CD4-positive, CD25-positive, alpha-beta regulatory T cell (primary cell): ENCODE measurements around the gene FGG. TPM values are rescaled to one million over a fixed set of nuclear protein-coding genes. Genes with fewer than 3 reads are reported as not detected.
"Not testable (repeated sequence)": the region's sequence is repeated elsewhere in the genome, so short reads cannot be mapped to it uniquely, and the experiment has no call there.

Source experiments
- ATAC-seq, 2 donors: fragments of 150-1000 bp; cut with Tn5 transposase; one replicate each; pipeline ENCODE4 v1.10.0; 2021; ENCODE audit warnings: low read depth in 2 of 2, moderate number of reproducible peaks in 2 of 2, moderate library complexity in 1 of 2
- DNase-seq, 3 donors: peaks; one replicate each; pipeline versions ENCODE4 v3.0.0 to v3.0.0-alpha.2; 2012 to 2022; ENCODE audit warnings: mixed read lengths in 1 of 3
- H3K27ac ChIP-seq: one replicate; pipeline ENCODE4 v1.7.0; 2013; ENCODE audit warnings: mild to moderate bottlenecking, low read length; ENCODE audit not compliant: insufficient read depth, poor library complexity, severe bottlenecking
- H3K27me3 ChIP-seq: one replicate; pipeline ENCODE4 v1.7.0; 2013; ENCODE audit warnings: low read length; ENCODE audit not compliant: control insufficient read depth, insufficient read depth
- H3K36me3 ChIP-seq: one replicate; pipeline ENCODE4 v1.7.0; 2013; ENCODE audit warnings: mild to moderate bottlenecking, low read length, moderate library complexity; ENCODE audit not compliant: control insufficient read depth, insufficient read depth
- H3K4me1 ChIP-seq: 2 replicates; pipeline ENCODE4 v1.7.0; 2013; ENCODE audit warnings: mild to moderate bottlenecking, low read length; ENCODE audit not compliant: insufficient read depth, control insufficient read depth, poor library complexity, severe bottlenecking
- H3K4me3 ChIP-seq: one replicate; pipeline ENCODE4 v1.7.0; 2013; ENCODE audit warnings: low read depth, mild to moderate bottlenecking, low read length, moderate library complexity
- H3K9me3 ChIP-seq, 2 experiments: 1 replicate in 1 of 2; 2 replicates in 1 of 2; pipeline ENCODE4 v1.7.0; 2013; ENCODE audit warnings: low read length in 2 of 2, mild to moderate bottlenecking in 1 of 2, moderate library complexity in 1 of 2; ENCODE audit not compliant: control insufficient read depth in 2 of 2
- H3K27ac Mint-ChIP-seq, 3 donors: one replicate each; pipeline ENCODE4 v1.8.0; 2020 to 2022; ENCODE audit warnings: mild to moderate bottlenecking in 3 of 3, mixed read lengths in 3 of 3, moderate library complexity in 2 of 3
- H3K27me3 Mint-ChIP-seq: one replicate; pipeline ENCODE4 v1.8.0; 2022; ENCODE audit warnings: mild to moderate bottlenecking, mixed read lengths
- H3K36me3 Mint-ChIP-seq: one replicate; pipeline ENCODE4 v1.8.0; 2020; ENCODE audit warnings: mixed read lengths
- H3K4me1 Mint-ChIP-seq, 4 donors: one replicate each; pipeline ENCODE4 v1.8.0; 2020 to 2022; ENCODE audit warnings: mixed read lengths in 4 of 4, mild to moderate bottlenecking in 1 of 4
- H3K4me3 Mint-ChIP-seq, 4 donors: one replicate each; pipeline ENCODE4 v1.8.0; 2020 to 2022; ENCODE audit warnings: mild to moderate bottlenecking in 4 of 4, mixed read lengths in 4 of 4, moderate library complexity in 3 of 4
- H3K9me3 Mint-ChIP-seq, 7 donors: one replicate each; pipeline ENCODE4 v1.8.0; 2020 to 2022; ENCODE audit warnings: mixed read lengths in 7 of 7, mild to moderate bottlenecking in 3 of 7, moderate library complexity in 2 of 7
- polyA plus RNA-seq, 4 donors: library from polyadenylated mRNA; unstranded; fragments of 300-500 nt; fragmentation: Illumina TruSeq; gene quantifications; one replicate each; pipeline ENCODE4 v1.2.3, GENCODE V29; 2021
- total RNA-seq: library from RNA; stranded (reverse); gene quantifications from one replicate; pipeline ENCODE4 v1.2.3, GENCODE V29; 2022

The FGG gene
- total and polyA plus RNA-seq, 5 donors from 2014 or later: not detected

- DNase-seq: no peak
- Mint-ChIP-seq H3K27me3 (peaks cover 7% of the 10 kb centered on the region), H3K36me3 (no peaks in the 10 kb centered on the region), H3K4me1 (no peaks in the 10 kb centered on the region), H3K9me3 (peaks cover 0 to 7% (median 0%) of the 10 kb centered on the region in 7 donors), H3K4me3 (no peak overlapping the region), H3K27ac (no peak overlapping the region)
- Histone ChIP-seq H3K9me3 (no peaks in the 10 kb centered on the region), H3K36me3 (no peaks in the 10 kb centered on the region), H3K27me3 (peaks cover 6% of the 10 kb centered on the region), H3K4me1 (no peaks in the 10 kb centered on the region), H3K27ac (no peak overlapping the region), H3K4me3 (no peak overlapping the region)
- no peak for ATAC-seq
Measured at GRCh38 chr4:154597798-154598774, 14.4 kb downstream of the FGG start.

DNA sequence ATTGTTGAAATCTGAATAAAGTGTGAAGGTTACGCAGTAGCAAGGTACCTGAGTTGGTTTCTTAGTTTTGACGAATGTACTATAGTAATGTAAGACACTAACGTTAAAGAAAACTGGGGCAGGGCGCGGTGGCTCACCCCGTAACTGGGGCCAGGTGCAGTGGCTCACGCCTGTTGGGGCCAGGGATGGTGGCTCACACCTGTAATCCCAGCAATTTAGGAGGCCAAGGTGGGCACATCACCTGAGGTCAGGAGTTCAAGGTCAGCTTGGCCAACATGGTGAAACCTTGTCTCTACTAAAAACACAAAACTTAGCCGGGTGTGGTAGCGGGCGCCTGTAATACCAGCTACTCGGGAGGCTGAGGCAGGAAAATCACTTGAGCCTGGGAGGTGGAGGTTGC, 15.2 kb downstream of the FGG start:
- not testable (repeated sequence) for H3K4me1 Mint-ChIP-seq, DNase-seq, H3K36me3 Mint-ChIP-seq, H3K4me1 ChIP-seq, ATAC-seq, H3K4me3 ChIP-seq, H3K27me3 ChIP-seq, H3K27ac Mint-ChIP-seq, H3K36me3 ChIP-seq, H3K4me3 Mint-ChIP-seq, H3K9me3 Mint-ChIP-seq, H3K27me3 Mint-ChIP-seq, H3K27ac ChIP-seq, H3K9me3 ChIP-seq

DNA sequence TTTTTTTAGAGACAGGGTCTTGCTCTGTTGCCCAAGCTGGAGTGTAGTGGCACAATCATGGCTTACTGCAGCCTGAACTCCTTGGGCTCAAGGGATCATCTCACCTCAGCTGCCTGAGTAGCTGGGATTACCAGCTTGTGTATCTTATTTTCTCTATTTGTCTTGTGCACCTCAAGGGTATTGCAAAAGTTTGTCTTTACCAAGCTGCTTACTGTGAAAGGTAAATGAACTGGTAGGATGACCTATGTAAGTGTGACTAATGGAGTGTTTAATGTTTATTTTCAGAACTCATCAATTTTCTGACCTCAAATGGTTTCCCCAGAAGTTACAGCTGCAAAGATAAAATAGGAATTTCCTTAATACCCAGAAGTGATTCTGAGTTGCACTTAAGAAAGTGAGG, 16.6 kb downstream of the FGG start:
- Mint-ChIP-seq H3K9me3 (peaks cover 0 to 4% (median 0%) of the 10 kb centered on the region in 7 donors), H3K4me1 (no peaks in the 10 kb centered on the region), H3K27ac (no peak overlapping the region), H3K36me3 (no peaks in the 10 kb centered on the region), H3K27me3 (peaks cover 7% of the 10 kb centered on the region), H3K4me3 (no peak overlapping the region)
- Histone ChIP-seq H3K4me3 (no peak overlapping the region), H3K4me1 (no peaks in the 10 kb centered on the region), H3K27ac (no peak overlapping the region), H3K36me3 (no peaks in the 10 kb centered on the region), H3K9me3 (no peaks in the 10 kb centered on the region), H3K27me3 (peaks cover 3% of the 10 kb centered on the region)
- DNase-seq (no peak), ATAC-seq (no peak)

DNA sequence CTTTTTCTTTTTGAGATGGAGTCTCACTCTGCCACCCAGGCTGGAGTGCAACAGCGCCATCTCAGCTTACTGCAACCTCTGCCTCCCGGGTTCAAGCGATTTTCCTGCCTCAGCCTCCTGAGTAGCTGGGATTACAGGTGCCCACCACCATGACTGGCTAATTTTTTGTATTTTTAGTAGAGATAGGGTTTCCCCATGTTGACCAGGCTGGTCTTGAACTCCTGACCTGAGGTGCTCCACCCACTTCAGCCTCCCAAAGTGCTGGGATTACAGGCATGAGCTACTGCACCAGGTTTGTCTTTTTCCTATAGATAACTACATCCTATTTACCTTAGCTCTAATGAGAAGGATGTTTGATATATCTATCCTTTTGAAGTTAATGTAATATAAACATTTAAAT, 18.1 kb downstream of the FGG start:
- H3K9me3 Mint-ChIP-seq, H3K4me1 ChIP-seq, H3K27me3 ChIP-seq, DNase-seq, H3K27me3 Mint-ChIP-seq, H3K36me3 Mint-ChIP-seq, H3K4me3 ChIP-seq, H3K9me3 ChIP-seq, H3K4me3 Mint-ChIP-seq, H3K27ac ChIP-seq, H3K27ac Mint-ChIP-seq, ATAC-seq, H3K4me1 Mint-ChIP-seq, H3K36me3 ChIP-seq: not testable (repeated sequence)

GRCh38 chr4:154593868-154594267, 18.6 kb downstream of the FGG start:
- H3K27me3 ChIP-seq: peaks cover 3% of the 10 kb centered on the region
- Mint-ChIP-seq H3K27me3 (peaks cover 7% of the 10 kb centered on the region), H3K4me3 (no peak overlapping the region), H3K4me1 (no peaks in the 10 kb centered on the region), H3K9me3 (peaks cover 0 to 2% (median 0%) of the 10 kb centered on the region in 7 donors), H3K27ac (no peak overlapping the region), H3K36me3 (no peaks in the 10 kb centered on the region)
- H3K4me3 ChIP-seq: no peak overlapping the region
- no peaks in the 10 kb centered on the region for H3K4me1 ChIP-seq
- ATAC-seq (no peak), DNase-seq (no peak)
- no peak overlapping the region for H3K27ac ChIP-seq
- H3K9me3 ChIP-seq: no peaks in the 10 kb centered on the region
- H3K36me3 ChIP-seq: no peaks in the 10 kb centered on the region

- Mint-ChIP-seq H3K4me3 (no peak overlapping the region), H3K36me3 (no peaks in the 10 kb centered on the region), H3K27ac (no peak overlapping the region), H3K4me1 (no peaks in the 10 kb centered on the region), H3K27me3 (peaks cover 2% of the 10 kb centered on the region), H3K9me3 (peaks cover 0 to 2% (median 0%) of the 10 kb centered on the region in 7 donors)
- no peak overlapping the region for H3K27ac ChIP-seq
- H3K4me3 ChIP-seq: no peak overlapping the region
- no peaks in the 10 kb centered on the region for H3K9me3 ChIP-seq
- H3K36me3 ChIP-seq: no peaks in the 10 kb centered on the region
- peaks cover under 1% of the 10 kb centered on the region for H3K27me3 ChIP-seq
- H3K4me1 ChIP-seq: no peaks in the 10 kb centered on the region
- ATAC-seq (no peak), DNase-seq (no peak)
Measured at GRCh38 chr4:154591890-154592289, 20.6 kb downstream of the FGG start.

DNA sequence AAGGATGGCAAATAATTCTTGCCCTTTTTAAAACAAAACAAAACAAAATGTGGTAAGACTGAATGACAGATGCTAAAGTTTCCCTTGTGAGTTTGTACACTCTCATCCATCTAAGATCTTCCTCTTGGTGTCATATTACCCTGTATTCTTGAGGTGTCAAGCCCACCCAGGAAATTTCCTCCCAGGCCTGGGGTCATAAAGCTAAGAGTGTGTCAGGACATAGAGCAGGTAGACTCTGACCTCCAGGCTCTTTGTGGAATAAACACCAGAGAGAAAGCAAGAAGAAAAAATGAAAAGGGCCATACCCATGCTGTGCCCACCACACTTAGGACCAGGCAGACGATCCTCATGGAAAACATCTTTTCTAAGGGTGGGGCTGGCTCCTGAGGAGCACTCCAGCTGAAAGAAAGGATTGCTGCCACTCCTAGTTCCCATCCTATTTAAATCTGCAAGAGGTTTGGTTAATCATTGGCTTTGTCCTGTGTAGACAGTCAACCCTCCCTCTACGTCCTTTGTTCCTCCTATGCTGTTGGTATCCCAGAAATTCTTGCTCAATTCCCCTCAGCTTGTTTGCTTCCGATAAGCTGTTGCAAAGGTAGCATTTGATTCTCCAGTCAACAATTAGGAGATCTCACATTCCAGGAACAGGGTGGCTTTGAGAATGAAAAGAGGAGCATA, 22.0 kb downstream of the FGG start, which contains the start of gene FGA:
Gene FGA, minus strand, starts transcription at position 414 of the 678 bp plus-strand sequence. Its CDS starts 55 bp downstream, at position 359.
- Histone ChIP-seq H3K4me1 (no peaks in the 10 kb centered on the region), H3K4me3 (no peak within 1 kb of the TSS), H3K36me3 (no peaks in the 10 kb centered on the region), H3K27me3 (no peaks in the 10 kb centered on the region), H3K9me3 (no peaks in the 10 kb centered on the region), H3K27ac (no peak within 1 kb of the TSS)
- no peak within 1 kb of the TSS for H3K4me3 Mint-ChIP-seq
- H3K36me3 Mint-ChIP-seq: no peaks in the 10 kb centered on the region
- no peaks in the 10 kb centered on the region for H3K4me1 Mint-ChIP-seq
- H3K9me3 Mint-ChIP-seq: peaks cover 0 to 2% (median 0%) of the 10 kb centered on the region in 7 donors
- H3K27ac Mint-ChIP-seq: no peak within 1 kb of the TSS
- ATAC-seq (no peak), DNase-seq (no peak)
- H3K27me3 Mint-ChIP-seq: peaks cover 4% of the 10 kb centered on the region
